ENCODE data around the gene WWP2.

DNA sequence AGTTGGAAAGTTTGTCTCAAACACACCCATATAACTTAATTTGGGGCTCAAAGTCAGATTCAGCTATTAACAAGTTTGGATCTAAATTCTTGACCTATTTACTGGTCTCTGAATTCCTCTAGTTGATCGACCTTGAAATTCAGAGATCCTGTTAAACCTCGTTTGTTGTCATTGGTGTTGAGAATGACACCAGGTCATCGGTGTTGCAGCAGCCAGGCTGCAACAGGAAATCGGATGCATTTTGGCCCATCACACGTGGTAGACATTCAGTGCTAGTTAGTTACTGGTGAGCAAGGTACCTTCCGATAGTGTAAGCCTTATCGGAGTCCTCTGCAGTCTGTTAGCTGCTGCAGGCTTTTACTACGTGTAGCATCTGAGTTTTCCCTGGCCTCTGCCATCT, 82.3 kb downstream of the WWP2 start:
- TF ChIP-seq, protein P1, sequence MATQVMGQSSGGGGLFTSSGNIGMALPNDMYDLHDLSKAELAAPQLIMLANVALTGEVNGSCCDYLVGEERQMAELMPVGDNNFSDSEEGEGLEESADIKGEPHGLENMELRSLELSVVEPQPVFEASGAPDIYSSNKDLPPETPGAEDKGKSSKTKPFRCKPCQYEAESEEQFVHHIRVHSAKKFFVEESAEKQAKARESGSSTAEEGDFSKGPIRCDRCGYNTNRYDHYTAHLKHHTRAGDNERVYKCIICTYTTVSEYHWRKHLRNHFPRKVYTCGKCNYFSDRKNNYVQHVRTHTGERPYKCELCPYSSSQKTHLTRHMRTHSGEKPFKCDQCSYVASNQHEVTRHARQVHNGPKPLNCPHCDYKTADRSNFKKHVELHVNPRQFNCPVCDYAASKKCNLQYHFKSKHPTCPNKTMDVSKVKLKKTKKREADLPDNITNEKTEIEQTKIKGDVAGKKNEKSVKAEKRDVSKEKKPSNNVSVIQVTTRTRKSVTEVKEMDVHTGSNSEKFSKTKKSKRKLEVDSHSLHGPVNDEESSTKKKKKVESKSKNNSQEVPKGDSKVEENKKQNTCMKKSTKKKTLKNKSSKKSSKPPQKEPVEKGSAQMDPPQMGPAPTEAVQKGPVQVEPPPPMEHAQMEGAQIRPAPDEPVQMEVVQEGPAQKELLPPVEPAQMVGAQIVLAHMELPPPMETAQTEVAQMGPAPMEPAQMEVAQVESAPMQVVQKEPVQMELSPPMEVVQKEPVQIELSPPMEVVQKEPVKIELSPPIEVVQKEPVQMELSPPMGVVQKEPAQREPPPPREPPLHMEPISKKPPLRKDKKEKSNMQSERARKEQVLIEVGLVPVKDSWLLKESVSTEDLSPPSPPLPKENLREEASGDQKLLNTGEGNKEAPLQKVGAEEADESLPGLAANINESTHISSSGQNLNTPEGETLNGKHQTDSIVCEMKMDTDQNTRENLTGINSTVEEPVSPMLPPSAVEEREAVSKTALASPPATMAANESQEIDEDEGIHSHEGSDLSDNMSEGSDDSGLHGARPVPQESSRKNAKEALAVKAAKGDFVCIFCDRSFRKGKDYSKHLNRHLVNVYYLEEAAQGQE (IDR thresholded peaks at IDR 0.05; ENCODE audit: low read depth) = no peak
- TF ChIP-seq NFIC (IDR thresholded peaks at IDR 0.05) (no peak), TAF1 (IDR thresholded peaks at IDR 0.05; ENCODE audit: low read depth) (no peak), TEAD4 (IDR thresholded peaks at IDR 0.05) (no peak), CEBPB (IDR thresholded peaks at IDR 0.05) (no peak), YY1 (IDR thresholded peaks at IDR 0.05; ENCODE audit: low read depth) (no peak), FOXM1 (IDR thresholded peaks at IDR 0.05; ENCODE audit: borderline replicate concordance, low read depth) (no peak)
- TF ChIP-seq, protein P2, sequence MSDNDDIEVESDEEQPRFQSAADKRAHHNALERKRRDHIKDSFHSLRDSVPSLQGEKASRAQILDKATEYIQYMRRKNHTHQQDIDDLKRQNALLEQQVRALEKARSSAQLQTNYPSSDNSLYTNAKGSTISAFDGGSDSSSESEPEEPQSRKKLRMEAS (IDR thresholded peaks at IDR 0.05) = no peak
- TF ChIP-seq, protein P3, sequence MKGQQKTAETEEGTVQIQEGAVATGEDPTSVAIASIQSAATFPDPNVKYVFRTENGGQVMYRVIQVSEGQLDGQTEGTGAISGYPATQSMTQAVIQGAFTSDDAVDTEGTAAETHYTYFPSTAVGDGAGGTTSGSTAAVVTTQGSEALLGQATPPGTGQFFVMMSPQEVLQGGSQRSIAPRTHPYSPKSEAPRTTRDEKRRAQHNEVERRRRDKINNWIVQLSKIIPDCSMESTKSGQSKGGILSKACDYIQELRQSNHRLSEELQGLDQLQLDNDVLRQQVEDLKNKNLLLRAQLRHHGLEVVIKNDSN (IDR thresholded peaks at IDR 0.05) = no peak
